Stimulated activated CD8-positive, alpha-beta memory T cell treated with anti-CD3 and anti-CD28 coated beads, Interleukin-7, amount 100 ng/mL, for 4 hours (primary cell): Measurements from ENCODE around the gene RIN1.

ENCODE experiments used
- DNase-seq, 2 donors: peaks; one replicate each; pipeline ENCODE4 v3.0.0-alpha.2; 2020; ENCODE audit warnings: low read depth in 2 of 2

RIN1 gene

DNA sequence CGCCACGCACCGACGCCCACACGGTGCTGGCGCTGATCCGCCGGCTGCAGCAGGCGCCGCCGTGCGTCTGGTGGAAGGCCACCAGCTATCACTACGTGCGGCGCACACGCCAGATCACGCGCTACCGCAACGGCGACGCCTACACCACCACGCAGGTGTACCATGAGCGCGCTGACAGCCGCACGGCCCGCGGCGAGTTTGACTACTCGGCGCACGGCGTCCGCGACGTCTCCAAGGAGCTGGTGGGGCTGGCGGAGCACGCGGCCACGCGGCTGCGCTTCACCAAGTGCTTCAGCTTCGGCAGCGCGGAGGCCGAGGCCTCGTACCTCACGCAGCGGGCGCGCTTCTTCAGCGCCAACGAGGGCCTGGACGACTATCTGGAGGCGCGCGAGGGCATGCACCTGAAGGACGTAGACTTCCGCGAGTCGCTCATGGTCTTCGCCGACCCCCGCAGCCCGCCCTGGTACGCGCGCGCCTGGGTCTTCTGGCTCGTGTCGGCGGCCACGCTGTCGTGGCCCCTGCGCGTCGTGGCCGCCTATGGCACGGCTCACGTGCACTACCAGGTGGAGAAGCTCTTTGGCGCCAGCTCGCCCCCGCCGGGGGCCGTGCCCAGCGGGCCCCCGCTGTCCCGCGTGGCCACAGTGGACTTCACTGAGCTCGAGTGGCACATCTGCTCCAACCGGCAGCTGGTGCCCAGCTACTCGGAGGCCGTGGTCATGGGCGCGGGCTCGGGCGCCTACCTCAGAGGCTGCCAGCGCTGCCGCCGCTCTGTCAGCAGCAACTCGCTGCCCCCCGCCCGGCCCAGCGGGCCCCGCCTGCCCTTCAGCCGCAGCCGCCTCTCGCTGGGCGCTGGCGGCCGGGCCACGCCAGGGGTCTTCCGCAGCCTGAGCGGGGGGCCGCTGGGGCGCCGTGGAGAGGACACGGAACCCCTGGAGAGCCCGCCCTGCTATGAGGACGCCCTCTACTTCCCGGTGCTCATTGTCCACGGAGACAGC lies 41.3 kb downstream of the RIN1 start:
- DNase-seq: no peak

DNA sequence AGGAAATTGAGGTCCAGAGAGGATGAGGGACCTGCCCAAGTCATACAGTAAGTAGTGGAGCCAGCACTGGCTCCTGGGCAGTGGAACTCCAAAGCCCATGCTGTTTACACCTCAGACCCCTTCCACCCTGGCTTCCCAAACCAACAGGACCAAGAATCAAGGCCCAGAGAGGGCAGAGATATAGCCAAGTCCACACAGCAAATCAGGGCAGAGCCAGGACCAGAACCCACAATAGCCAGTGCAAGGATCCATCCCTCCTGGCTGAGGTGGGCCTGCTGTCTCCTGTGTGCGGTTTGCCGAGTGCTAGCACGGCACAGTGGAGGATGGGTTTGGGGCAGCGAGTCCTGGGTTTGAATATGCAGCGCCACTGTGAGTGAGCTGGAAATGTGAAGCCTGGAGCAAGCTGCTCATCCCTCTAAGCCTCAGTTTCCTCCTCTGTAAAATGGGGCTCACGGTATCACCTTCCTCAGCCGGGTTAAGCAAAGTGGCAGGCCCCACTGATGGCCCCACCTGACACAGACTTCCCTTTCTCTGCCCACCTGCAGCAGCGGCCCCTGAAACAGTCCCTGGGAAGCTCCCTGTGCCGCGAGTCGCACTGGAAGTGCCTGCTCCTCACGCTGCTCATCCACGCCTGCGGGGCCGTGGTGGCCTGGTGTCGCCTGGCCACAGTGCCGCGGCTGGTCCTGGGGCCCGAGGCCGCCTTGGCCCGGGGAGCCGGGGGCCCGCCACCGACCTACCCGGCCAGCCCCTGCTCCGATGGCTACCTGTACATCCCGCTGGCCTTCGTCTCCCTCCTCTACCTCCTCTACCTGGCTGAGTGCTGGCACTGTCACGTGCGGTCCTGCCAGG lies 42.2 kb downstream of the RIN1 start:
- no peak for DNase-seq

DNA sequence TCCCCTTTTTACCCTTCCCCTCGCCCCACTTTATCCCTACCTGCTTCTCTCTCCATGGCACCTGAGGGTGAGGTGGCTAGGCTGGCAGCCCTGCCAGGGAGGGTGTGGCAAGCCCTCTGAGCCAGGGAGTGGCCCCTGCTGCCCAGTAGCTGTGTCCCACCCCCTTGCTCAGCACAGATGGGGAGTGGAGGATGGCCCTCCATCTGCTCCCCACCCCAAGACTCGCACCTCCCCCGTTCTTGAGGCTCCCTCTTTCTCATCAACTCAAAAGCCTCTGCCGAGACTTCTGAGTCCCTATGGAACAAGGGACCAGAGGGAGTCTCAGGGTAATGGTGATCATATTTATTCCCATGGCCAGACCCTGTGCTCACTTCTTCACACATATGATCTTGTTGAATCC lies 42.9 kb downstream of the RIN1 start:
- no peak for DNase-seq

DNA sequence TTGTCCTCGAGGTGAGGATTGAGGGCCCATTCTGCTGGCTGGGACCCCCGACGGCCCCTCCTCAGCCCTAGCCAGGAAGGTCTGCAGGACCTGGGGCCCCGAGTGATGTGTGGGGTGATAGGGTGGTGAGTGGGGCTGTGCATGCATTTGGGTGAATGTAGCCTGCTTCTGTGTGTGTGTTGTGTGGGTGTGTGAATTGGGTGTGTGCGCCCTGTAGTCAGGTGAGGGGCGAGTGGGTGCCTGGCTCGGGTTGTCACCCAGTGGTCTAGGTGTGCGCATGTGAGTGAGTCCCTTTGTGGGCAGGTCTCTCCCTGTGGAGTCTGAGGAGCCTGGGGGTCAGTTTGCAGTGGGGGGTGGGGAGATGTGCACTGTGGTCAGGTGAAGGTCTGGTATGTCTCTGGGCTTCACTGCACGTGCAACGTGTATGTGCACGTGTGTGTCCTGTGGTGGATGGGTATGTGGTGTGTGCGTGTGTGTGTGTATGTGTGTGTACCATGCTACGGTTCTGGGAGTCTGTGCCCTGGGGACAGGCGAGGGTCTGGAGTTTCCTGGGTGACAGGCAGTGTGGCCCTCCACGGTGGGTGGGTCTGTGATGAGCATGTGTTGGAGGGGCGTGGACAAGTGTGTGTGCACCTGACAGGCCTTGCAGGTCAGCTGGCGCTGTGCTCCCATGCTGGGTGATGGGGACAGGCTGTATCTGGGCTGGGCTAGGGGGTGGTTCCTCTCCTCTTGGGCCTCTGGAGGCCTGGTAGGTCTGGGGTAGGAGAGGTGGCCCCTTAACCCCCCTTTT lies 43.5 kb downstream of the RIN1 start:
- DNase-seq: no peak

DNA sequence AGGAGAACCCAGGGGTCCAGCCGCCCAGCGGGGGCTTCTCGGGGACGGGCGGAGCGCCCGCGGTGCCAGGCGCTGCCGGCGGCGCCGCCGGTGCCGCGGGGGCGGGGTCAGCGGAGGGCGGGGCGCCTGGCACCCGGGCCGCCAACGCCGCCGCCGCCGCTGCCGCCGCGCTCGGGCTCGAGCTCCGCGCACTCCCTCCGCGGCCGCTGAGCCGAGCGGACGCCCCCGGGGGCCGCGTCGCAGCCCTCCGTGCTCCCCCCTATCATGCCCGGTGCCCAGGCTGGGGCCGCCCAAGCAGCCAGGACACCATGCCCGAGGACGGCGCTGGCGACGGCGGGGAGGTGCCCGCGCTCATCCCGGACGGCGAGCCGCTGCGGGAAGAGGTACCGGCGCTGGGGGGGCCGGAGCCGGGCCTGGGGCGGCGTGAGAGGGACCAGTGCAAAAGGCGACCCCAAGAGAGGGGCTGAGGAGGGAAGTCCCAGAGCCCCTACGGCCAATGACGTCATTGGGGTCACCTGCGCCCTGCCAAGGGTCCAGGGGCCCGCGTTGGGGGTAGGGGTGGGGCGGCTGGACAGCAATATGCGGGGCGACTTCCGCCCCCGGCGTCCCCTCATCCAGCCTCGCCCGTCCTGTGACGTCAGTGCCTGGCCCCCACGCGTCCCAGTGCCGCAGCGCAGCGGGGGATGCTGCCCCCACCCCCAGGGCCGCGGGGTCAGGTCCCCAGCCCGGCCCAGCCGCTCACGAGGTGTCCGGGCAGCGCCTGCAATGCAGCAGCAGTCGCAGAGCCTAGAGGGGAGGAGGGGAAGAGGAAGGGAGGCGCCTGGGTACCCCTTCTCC lies 44.3 kb downstream of the RIN1 start, which contains the start of gene TMEM151A:
TSS of gene TMEM151A (plus strand) at position 189 of the 837 bp plus-strand sequence. CDS start at position 309, 120 bp downstream.
- no peak for DNase-seq

DNA sequence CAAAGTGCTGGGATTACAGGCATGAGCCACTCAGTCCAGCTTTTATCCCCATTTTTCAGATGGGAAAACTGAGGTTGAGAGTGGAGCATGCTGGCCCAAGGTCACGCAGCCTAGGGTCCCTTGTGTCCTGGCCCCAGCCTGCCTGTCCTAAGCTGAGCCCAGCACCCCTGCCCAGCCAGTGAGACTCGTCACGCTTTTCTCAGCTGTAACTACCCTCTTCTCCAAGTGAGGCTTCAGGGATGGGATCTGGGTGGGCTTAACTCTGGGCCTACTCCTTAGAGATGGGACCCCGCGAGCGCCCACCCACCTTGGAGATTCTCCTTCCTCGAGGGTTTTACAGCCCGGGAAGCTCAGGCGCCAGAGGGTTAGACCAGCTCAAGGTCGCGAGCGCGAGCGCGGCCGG lies 44.9 kb downstream of the RIN1 start:
- no peak for DNase-seq

DNA sequence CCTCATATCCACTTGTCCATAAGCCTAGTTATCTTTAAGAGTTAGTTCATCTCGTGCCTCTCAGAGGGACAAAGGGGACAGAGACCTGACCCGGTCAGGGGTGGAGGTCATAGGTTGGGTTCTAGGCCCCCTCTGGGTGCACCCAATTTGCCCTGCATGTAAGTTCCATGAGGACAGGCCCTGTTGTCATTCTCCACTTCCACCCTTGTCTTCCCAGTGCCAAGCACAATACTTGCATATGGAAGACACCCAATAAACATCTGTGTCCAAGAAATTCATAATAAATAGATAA lies 46.0 kb downstream of the RIN1 start:
- DNase-seq: no peak

DNA sequence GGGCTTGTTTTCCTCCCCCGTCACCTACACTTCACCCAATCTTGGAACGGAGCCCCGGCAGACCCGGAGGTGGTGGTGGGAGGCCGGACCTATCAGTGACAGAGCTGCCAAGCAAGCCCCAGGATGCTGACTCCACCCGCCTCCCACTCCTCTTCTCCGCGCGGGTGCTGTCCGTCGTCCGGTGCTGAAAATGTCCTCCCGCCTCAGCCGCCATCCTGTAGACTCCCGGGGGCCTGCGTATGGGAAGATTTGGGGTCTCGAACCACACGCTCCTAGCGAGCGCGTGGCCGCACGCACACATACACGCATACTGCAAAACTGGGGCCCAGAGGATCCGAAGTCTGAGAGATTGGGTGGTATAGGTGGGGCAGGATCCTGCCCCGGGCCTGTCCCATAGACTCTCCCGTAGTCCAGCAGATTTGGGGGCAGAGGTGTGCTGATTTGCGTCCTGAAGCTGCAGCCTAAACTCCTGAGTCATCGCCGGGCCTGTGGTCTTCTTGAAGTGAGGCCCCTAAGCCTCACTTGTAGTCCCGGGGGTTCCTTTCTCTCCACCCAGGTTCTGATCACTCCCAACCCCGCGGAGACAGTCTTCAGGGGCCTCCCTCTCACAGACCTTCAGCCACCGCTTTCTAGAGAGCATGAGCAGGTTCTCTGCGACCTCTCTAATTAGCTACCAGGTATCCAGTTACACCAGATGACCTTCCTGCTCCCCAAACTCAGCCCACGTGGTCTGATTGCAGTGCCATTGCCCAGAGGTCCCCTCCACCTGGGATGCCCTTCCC lies 46.5 kb downstream of the RIN1 start:
- DNase-seq: peak; percentile 65 to 71

DNA sequence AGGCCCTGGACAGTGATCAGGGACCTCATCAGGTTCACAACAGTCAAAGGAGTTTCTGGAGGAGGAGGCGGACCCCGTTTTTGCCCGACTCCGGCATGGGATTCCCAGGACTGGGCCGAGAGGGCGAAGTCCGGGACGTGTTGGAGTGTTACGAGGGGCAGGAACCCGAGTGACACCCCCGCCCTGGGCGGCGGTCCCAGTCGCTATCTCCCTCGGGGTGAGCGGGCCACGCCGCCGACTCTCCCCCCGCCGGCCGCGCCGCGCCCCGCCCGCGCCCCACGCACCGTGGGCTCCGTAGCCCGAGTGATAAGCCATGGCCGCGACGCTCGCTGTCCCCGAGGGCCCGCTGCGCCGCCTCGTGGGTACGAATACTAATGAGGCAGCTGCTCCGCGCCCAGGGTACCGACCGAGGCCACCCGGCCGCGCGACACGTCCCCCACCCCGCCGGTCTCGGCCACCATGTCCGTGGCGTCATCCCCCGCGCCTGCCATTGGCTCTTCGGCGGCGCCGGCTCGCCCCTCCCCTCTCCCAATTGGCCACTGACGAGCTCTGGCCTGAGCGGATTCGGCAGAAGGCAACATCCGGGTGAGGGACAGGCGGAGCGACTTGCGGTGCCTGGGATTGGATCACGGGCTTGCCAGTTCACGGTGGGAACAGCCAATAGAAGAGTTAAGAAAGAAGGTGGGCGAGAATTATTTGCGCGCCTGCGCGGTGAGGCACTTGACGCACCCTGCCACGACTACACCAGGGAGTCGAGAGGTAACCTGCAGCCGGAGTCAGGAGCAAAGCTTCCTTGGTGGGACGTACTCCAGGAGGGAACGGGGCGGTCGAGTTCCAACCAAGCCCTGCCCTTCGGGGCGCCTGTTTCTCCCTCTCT lies 47.3 kb downstream of the RIN1 start, which contains the start of gene YIF1A:
TSS of gene YIF1A (minus strand) at position 473 of the 877 bp plus-strand sequence. CDS start at position 315, 158 bp downstream.
- peak; percentile 98 for DNase-seq

DNA sequence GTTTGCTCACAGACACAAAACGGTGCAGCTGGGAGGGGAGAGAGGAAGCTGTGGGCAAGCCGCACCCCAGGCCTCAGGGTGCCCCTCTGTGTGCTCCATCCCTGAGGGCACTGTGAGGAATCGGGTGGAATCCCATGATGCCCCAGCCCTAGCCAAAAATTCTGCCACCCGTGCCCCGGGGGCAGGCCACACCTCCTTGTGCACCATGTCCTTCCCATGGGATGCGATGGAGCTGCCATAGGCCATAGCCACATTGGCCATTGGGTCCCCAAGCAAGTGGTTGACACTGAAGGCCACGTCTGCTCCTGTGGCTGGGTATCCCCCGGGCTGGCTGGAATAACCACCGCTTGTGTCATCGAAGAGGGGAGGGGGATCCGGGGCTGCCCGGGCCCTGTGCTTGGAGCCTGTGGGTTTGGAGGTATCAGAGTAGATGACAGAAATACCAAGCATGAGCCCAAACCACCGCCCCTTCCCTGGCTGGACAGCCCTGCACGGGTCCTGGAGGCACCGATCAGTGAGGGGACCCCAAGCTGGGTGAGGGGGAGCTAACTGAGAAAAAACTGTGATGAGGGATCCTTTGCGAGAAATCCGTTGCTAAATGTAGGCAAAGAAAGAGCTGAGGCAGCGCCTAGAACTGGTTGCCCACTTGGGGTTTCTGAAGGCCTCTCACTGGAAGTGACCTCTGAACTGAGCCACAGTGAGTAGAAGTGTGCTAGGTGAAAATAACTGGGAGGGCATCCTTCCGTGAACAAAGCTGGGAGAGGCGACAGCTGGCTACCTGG lies 48.2 kb downstream of the RIN1 start:
- no peak for DNase-seq

DNA sequence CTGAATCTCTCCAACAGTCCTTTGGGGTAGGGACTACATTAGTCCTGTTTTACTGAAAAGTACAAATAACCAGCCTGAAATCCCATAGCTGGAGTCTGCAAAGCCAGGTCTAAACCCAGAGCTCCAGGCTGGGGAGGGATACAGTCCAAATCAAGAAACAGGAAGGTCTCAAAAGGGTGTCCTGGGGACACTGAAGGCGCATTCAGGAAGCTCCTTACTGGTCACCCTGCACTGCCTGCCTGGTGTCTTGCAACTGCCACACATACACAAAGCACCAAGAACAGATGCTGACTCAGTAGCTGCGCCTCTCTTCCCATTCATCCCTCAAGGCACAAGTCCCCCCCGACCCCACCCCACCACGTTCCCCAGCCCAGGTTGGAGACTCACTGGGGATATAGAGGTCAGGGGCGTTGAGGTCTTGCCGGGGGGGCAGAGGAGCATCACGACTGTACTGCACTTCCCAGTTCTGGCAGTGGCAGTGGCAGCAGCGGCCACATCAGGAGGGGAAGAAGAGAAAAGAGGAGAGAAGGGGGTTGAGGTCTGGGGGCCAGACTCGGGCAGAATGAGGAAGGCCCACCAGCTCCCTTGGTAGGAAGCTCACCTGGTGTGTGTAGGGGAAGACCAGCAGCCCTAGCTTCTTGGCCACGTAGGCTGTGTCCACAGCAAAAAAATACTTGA lies 48.9 kb downstream of the RIN1 start:
- DNase-seq: no peak

DNA sequence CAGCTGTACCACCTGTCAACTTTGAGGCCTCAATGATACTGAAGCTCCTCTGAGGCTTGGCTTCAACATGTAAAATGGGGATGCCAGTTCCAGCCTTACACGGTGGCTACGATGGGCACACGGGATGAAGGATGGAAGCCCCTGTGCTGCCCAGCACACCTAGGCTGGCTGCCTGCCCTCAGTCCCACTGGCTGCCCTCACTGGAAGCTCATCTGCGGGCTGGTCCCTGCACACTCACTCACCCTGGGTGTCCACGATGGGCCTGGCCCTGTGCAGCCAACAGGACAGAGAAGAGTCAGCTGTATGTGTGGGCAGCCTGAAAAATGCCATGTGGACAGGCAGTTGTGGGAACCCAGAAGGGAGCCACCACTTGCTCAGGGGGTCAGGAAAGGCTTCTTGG lies 49.5 kb downstream of the RIN1 start:
- no peak for DNase-seq

DNA sequence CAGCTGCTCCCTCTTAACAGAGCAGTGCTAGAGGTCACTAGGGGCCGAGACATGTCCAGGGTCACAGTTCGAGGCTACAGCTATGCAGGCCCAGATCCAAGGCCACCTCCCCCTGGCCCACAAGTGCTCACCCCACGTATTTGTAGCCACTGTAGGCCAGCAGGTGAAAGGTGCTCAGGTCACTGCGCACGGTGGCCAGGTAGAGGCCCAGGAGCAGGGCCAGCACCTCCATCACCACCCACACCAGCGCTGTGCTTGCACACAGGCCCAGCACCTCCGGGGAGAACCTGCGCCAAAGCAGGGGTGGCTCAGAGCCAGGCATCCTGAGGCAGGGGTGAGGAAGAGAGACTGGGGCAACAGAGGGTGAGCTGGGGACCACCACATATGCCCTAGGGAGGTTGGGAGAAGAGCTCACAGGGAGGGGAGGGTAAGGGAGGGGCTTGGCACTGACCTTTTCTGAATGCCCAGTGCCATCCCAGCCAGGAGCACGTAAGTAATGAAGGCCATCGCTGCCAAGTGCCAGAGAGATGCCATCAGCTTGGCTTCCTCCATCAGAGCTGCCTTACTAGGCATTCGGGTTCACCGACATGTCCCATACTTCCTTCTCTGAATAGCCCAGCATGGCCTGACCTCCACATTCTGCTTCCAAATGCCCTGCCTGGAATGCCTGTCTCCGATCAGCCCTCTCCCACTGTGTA lies 50.8 kb downstream of the RIN1 start:
- DNase-seq: no peak

DNA sequence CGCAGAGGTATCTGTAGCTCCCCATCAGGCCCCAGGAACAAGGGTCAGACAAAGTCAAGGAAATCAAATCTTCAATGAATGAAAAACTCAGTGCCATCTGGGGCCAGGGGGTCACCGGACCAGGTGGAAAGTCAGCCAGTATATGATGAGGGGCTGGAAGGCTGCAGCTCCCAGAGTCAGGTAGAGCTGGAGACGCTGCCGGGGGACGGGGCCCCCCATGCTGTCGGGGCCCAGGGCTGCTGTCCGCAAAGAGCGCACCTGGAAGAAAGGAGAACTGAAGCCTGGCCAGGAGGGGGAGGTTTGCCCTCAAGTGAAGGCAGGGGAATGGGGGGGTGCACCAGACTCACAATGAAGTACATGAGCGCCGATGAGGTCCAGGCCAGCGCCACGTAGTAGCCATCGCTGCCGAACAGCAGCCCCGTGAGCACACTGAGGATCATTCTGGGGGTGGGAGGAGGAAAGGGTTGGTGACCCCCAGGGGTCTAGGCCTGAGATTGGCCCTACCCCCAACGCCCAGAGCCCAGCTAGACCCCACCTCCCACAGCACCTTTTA lies 51.6 kb downstream of the RIN1 start:
- DNase-seq: no peak

DNA sequence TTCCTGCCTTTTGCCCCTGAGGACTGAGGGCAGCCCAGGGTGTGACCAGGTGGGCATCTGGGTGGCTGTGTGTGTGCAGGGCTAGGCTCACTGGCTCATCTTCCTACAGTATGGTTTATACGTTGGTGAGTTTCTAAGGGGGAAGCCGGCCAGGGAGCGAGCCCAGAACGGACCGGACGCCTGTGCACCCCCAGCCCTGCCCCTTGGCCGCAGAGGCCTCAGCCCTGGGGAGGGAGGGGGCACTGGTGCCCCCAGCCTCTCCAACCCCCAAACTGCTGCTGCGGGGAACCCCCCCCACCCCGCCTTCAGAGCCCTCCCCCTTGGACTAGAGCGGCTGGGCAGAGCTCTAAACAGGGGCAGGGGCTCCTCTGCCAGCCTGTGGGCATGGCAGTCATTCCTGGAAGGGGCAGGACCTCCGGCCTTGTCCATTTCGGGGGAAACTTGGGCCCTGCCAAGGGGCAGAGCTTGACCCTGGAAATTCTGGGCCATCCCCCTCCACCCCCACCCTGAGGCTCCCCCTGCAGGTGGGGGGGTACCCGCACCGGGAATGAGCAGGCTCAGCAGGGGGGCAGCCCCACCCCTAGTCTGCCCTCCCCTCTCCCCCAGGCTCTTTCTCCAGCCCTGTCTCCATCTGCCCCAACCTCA lies 52.7 kb downstream of the RIN1 start:
- no peak for DNase-seq
